Hematopoietic multipotent progenitor cell treated with erythropoietin and hydrocortisone succinate and interleukin-3 and kit ligand, for 8 days (in vitro differentiated cells): Measurements from ENCODE around the gene MIA3.

Source experiments
- DNase-seq: peaks from one replicate; pipeline ENCODE4 v3.0.0-alpha.2; 2015

The MIA3 gene

GRCh38 chr1:222618880-222619596 is 1.1 kb downstream of the MIA3 start:
- peak; percentile 23 for DNase-seq

GRCh38 chr1:222620566-222620965 is 2.7 kb downstream of the MIA3 start:
- DNase-seq: no peak

GRCh38 chr1:222622765-222623164 is 4.9 kb downstream of the MIA3 start:
- no peak for DNase-seq

- DNase-seq: no peak
These were observed 5.6 kb downstream of the MIA3 start for GRCh38 chr1:222623458-222623857.

GRCh38 chr1:222624214-222624613 is 6.3 kb downstream of the MIA3 start:
- no peak for DNase-seq

- no peak for DNase-seq
These were observed 9.3 kb downstream of the MIA3 start for GRCh38 chr1:222627232-222627631.

GRCh38 chr1:222629921-222630535 is 12.1 kb downstream of the MIA3 start:
- no peak for DNase-seq

GRCh38 chr1:222631611-222632208 is 13.8 kb downstream of the MIA3 start:
- DNase-seq: no peak

GRCh38 chr1:222632749-222633148 is 14.9 kb downstream of the MIA3 start:
- DNase-seq: no peak

- DNase-seq: peak; percentile 94
These were observed 16.5 kb downstream of the MIA3 start for GRCh38 chr1:222634180-222635013.

GRCh38 chr1:222641269-222641948 is 23.5 kb downstream of the MIA3 start:
- peak; percentile 4 for DNase-seq

- no peak for DNase-seq
These were observed 24.6 kb downstream of the MIA3 start for GRCh38 chr1:222642468-222642867.

- peak; percentile 66 for DNase-seq
These were observed 25.7 kb downstream of the MIA3 start for GRCh38 chr1:222643606-222643937.

- DNase-seq: peak; percentile 99
These were observed 26.2 kb downstream of the MIA3 start for GRCh38 chr1:222643938-222644635.

- no peak for DNase-seq
These were observed 26.7 kb downstream of the MIA3 start for GRCh38 chr1:222644636-222644980.

GRCh38 chr1:222652676-222653075 is 34.8 kb downstream of the MIA3 start:
- DNase-seq: no peak

- DNase-seq: no peak
These were observed 35.4 kb downstream of the MIA3 start for GRCh38 chr1:222653178-222653827.

GRCh38 chr1:222654849-222655248 is 37.0 kb downstream of the MIA3 start:
- DNase-seq: peak; percentile 86

GRCh38 chr1:222656391-222657155 is 38.7 kb downstream of the MIA3 start:
- DNase-seq: no peak

- DNase-seq: no peak
These were observed 40.0 kb downstream of the MIA3 start for GRCh38 chr1:222657899-222658298.

GRCh38 chr1:222663431-222663934 is 45.6 kb downstream of the MIA3 start:
- no peak for DNase-seq
